NCI-H82 treated with DMSO at 0.1 percent for 48 hours (cell line): Measurements from ENCODE around the gene LRIT2.

Experiments used
- DNase-seq: peaks from one replicate; lab custom pipeline; 2025; ENCODE audit not compliant: unreplicated experiment; lab: John Stamatoyannopoulos, UW

LRIT2 gene, protein sequence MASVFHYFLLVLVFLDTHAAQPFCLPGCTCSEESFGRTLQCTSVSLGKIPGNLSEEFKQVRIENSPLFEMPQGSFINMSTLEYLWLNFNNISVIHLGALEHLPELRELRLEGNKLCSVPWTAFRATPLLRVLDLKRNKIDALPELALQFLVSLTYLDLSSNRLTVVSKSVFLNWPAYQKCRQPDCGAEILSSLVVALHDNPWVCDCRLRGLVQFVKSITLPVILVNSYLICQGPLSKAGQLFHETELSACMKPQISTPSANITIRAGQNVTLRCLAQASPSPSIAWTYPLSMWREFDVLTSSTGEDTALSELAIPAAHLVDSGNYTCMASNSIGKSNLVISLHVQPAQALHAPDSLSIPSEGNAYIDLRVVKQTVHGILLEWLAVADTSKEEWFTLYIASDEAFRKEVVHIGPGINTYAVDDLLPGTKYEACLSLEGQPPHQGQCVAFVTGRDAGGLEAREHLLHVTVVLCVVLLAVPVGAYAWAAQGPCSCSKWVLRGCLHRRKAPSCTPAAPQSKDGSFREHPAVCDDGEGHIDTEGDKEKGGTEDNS

DNA sequence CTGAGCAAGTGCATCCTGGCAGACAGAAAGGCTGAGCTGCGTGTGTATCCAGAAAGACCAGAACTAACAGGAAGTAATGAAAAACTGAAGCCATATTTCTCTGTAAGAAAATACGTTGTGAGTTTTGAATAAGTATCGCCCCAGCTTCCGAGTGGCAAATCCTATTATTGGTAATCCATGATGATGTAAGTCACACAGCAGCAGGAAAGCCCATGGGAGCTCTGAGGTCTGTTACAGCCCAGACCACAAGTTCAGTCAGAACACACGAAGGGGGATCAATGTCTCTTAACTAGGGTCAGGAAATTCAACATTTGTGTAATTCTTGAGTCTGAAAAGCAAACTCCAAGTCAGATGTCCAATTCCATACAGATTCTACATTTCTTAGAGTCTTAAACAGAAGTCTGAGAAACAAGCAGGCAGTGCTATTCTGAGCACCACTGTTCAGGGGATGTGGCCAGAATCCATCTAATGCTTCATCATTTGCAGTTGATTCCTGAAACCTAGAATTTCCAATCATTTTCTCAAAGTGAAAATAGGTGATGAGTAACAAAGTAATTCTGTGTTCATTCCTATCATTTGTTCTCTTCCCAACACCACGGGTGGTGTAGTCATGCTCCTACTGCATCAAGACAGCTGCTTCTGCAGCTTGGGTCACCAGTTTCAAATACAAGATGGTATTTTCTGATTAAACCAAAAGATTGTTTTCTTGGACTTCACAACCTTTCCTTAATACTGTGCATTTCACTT lies at the start of gene LRIT2:
Gene LRIT2, minus strand, starts transcription at position 118 of the 747 bp plus-strand sequence. Its CDS starts 24 bp downstream, at position 94.
- DNase-seq: peak; percentile 67

DNA sequence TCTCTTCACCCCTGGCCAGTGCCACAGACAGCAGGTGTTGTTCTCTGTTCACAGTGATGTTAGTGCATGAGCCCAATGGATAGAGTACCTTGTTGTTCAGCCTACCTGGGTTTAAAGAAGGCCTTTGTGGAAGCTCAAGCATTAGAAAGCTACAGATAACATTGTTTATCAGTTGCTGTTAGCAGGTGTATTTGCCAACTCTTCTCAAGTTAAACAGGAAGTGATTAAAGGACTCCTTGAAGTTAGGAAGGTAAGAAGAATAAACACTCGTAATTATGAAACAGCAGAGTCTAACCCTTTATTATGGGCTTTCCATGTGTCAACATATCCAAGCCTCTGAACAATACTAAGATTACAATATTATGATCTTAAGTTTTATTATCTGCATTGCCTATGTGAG lies 45.4 kb upstream of the LRIT2 start:
- no peak for DNase-seq

DNA sequence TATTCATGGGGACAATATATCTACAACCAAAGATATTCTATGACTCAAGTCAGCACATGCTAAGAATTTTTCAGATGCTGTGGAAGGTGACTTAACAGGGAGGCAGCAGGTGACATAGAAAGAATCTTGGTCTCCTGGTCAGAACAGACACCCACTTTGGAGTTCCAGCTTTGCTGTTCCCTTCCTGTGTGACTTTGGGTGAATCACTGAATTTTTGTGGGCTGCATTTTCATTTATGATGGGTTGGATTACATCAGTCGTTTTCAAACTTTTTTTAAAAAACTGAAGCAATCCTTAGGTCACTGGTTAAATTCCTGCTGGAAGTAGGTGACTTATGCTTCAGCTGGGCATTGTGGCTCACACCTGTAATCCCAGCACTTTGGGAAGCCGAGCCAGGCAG lies 44.4 kb upstream of the LRIT2 start:
- no peak for DNase-seq

DNA sequence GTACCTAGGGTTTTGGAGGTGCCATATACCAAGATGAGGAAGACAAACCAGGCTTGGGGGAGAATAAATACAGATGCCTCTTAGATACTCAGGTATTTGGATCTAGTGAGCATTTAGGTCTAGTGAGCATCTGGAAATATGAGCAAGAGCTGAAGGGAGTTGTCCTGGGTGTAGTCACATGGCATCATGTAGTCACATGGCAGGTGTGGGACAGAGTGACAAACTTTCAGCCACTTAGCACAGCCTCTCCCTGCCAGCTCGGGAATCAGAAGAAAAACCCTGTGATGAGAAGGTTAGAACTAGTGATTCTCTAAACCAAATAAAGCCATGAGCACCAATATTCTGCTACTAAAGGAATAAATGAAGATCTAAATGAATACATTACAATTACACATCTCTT lies 43.8 kb upstream of the LRIT2 start:
- no peak for DNase-seq

DNA sequence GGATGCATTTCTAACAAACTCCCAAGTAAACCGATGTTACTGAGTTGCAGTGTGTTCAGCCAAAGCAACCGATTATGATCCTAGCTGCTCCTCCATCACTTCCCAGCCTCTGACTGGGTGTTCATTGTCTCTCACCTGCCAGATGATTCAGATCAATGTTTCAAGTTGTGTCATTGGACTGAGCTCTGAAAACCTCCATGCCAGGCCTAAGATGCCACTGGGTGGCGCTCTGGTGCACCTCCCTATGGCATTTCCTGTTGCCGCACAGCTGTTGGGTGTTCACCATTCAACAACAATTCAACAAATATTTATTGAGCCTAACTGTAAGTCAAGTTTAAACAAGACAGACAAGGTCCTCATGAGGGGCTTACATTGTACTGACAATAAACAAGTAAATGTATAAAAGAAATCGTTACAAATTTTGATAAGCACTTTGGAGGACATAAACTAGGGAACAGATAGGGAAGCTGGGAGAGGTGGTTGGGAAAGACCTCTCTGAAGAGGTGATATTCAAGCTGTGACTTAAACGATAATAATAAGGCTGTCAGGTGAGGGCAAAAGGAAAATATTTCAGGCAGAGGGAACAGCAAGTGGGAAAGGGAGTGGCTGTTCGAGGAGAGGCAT lies 42.3 kb upstream of the LRIT2 start:
- no peak for DNase-seq

DNA sequence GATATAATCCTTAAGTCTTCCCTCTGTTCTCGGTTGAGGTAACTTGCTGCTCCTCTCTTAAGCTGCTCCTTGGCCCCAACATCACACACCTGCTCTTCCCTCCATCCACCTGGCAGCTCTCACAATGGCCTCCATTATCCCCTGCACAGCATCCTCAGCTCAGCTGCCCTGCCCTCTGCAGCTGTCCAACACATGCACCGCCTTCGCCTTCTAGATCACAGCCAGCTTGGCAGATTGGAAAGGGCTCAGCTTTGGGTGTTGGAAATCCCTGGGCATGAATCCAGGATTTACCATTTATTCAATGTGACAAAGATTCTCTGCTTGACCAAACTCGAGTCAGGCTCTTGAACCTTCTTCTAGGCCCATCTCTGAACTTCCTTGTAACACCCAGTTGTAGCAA lies 40.1 kb upstream of the LRIT2 start:
- DNase-seq: no peak

DNA sequence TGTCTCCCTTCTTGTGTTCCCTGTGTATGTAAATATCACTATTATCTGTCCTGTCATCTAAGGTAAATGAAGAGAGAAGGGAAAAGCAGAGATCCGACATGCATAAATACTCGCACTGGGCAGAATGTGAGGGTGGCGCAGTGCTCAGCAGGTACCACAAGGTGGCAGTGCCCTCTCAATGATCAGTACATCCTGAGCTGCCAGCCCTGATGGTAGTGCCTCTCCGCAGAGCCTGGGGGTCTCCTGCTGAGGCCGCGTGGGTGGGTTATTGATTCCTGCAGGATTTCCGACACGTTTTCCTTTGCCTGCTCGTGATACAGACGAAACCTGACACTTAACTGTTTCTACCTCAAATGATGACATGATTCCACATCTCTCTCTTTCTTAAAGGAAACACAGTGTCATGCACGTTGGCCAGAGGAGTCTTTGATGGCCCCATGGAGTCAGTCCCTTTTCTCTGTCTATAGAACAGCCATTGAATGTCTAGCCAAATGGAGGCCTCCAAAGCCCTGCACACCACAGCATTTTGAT lies 39.3 kb upstream of the LRIT2 start:
- DNase-seq: peak; percentile 17

DNA sequence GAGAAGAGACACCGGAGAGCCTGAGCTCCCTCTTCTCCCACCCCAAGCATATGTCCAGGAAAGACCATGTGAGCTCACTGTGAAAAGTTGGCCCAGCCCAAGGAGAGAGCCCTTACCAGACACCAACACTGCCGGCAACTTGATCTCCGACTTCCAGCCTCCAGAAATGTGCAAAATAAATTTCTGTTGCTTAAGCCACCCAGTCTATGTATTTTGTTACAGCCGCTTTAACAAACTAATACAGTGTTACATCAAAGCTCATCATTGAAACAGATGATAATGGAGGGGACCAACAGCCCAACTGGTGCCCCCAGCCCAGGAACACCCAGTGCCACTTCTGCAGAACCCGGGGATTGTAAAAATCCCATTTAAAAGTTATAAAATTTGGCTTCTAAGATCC lies 38.4 kb upstream of the LRIT2 start:
- DNase-seq: no peak

DNA sequence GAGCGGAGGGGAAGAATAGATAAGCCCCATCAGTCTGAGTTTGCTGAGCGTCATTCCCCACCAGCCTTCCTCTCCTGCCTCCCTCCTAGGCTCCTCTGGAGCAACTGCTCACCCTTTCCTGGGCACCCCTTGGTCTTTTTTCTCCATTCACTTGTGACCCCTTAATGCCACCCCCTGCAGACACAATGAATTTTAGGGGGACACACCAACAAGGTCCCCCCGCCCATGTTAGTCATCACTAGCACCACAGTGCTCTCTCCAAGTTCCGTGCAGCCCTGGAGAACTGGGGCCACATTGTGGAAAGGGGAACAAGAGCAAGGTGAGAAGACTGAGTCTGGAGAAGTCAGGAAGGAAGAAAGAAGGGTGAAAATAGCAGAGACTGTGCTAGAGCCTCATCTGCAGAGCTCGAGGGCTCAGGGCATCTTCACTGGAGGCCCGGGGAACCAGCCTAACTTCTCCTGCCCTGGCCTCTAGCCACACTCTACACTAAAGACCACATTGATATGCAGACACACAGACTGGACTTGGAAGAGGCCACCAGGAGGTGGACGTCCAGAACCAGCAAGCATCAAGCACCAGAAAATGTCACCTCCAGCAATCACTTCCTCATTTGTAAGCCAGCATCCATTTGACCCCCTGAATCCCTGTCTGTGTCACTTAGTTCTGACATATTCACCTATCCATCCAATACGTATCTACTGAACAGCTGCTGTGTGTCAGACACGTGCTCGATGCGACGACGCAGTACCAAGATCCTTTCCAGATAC lies 37.0 kb upstream of the LRIT2 start:
- DNase-seq: no peak

DNA sequence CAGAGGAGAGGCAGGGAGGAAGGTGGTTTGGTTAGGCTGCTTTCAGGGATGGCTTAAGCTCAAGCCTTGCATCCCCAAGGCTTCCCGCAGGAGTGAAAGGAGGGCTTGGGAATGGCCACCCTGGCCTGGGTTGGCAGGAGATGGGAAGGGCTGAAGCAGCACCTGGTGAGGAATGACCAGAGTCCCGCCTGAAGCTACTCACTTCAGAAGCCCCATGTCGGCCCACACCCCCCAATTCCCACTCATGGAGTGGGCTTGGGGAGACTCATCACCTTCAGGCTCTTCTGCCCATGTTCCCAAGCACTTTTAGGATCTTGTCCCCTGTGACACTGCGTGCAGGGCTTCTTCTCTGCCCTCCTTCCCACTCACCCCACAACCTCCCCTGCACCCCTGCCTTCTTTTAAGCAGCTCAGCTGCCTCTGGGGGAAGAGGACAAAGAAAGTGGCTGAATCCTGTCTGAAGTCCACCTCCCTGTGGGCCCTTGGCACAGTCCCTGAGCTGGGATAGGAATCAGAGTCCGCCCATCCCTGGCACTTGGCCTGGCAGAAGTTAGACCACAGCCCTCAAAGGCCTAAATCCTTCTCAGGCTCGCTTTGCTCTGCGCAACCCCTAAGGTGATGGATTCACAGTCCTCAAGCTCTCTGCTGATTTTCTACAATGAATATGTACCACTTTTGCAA lies 36.0 kb upstream of the LRIT2 start:
- DNase-seq: no peak

DNA sequence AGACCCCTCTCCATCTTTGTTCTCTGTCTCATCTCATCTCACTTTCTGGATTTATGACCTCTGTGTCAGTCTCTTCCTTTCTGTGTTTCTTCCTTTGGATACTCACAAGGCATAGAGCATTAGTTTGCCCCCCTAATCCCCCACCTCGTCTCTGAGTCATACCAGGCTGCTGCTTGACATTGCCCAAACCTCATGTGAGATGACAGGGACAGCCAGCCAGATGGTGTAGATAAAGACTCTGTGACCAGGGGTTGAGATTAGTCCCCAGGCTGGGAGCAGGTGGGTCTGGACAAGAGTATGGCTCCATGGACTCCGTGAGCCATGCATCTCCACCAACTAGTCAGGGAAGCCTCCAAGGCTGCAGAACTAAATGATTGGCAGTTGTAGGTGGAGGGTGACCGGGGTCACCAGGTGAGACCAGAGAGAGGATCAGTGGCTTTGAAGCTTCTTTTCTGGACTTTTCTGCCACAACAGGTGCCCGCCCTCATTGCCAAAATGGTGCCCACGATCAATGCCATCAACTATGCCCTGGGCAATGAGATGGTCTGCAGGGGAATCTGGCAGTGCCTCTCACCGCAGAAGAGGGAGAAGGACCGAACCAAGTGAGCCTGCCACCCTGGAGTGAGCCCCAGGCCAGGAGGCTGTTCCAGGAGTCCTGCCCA lies 32.8 kb upstream of the LRIT2 start:
- DNase-seq: no peak

DNA sequence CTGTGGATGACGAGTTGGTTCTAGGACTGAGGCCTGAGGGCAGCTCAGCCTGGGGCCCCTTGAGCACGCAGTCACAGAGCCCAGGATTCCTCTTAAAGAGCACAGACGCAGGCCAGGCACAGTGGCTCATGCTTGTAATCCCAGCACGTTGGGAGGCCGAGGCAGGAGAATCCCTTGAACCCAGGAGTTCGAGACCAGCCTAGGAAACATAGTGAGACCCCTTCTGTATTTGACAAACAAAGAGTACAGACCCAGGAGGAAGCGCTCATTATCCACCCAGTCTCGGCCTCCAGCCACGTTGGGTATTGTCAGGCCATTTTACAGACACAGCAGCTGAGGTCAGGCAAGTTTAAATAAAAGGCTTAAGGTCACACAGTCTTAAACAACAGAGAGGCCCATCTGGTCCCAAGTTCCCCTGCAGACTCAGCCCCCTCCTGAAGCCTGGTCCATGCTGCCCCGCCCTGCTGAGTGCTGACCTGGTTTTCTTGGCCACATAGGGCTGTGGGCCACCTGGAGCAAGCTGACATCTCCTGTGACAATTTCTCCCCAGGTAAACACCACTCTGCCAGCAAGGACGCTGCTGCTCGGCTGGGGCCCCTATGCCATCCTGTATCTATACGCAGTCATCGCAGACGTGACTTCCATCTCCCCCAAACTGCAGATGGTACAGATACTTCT lies 32.1 kb upstream of the LRIT2 start:
- DNase-seq: no peak

DNA sequence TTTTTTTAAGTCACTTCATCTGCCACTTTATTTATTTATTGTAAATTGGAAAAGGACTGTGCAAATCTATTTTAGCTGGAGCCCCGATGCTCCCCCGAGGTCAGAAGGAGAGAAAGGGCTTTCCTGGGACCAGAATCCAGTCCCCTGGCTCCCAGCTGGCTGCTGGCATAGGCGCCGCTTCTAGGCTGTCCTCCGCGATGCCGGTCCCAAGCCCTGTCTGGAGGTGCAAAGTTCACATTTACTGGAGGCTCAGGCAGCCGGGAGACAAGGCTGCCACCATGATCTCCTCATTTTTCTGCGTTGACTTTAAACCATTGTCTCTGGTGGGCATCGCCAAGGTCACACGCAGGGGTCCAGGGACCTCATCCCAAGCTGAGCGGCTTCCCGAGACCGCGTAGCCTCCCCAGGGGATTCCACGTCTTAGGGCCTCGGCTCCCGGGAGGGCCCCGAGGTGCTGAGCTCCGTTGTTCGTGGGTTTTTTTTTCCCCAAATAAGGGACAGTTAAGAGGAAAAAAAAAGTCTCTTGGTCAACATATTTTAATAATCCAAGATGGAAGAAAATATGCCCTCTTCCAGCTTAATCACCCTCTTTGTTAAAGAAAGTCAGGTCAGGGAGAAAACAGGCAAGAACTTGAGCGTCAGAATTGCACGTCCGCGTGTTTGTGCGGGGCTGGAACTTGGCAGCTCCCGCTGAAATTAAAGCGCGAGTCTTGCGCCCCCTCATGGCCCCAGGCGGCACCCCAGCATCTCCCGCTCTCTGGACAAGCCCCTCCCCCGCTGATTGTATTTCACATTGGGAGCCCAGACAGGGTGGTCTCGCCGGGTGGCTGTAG lies 31.4 kb upstream of the LRIT2 start:
- DNase-seq: no peak

DNA sequence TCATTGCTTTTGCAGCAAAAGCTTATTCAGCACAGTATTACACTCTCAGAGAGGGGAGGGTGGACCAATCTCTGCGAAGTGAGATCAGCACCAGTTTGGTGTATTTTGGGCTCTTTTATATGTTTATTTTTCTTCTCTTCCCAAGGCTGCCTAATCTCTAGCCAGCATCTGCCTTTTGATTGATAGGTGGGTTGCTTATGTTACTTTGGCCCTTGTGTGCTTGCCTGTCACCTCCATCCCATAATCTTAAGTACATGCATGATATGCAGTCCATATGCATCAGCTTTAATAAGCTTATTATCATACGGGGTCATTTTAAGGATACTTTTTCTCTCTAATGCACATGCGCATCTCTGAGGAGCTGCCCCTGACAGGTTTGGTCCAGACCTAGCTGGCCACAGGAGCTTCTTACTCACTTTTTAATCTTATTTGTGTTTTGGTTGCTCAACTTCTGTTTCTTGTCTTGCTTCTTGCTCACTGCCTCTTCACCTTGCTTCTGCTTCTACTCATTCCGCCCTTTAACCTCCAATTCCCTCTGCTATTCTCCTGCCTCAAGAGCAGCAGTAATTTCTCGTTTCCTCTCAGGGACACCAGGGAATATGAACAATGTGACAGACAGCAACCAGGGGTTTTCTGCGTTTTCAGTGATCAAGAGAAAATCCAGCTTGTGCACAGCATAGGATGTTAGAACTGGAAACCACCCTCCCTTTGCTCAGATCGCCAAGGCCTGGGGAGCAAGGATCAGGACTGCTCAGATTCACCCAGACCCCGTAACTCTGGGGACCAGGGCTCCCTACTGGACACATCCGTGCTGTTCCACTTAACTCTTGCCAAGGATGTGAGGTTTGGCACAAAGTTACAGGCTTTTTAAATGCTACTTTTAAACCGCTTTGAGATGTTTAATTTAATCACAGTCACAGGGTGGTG lies 29.5 kb upstream of the LRIT2 start:
- no peak for DNase-seq

DNA sequence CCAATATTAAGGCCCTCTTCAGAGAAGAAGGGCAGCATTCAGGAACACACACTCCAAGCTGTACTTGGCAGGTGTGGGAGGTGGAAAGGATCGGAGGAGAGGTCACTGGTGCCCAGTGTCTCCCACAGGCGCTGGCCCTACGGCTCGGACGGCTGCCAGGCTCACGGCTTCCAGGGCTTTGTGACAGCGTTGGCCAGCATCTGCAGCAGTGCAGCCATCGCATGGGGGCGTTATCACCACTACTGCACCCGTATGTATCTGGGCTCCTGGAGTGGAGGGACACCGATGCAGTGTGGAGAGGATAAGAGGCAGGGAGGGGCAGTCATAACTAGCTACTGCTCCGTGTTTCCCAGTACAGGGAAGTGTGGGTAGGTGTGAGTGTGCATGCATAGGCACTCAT lies 23.4 kb upstream of the LRIT2 start:
- DNase-seq: no peak

DNA sequence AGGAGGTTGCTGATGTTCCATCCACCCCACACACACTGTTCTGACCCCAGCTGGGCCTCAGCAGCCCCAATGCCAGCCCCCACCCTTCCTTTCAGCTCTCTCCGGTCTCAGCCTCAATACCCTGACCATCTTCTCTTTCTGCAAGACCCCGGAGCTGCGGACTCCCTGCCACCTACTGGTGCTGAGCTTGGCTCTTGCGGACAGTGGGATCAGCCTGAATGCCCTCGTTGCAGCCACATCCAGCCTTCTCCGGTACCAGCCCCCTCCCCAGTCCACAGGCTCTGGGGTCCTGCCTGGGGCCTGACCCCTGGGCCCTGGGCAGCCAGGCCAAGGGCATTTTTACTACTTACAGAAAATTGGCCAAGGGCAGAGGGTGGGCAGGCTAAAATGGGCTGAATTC lies 22.2 kb upstream of the LRIT2 start:
- no peak for DNase-seq

DNA sequence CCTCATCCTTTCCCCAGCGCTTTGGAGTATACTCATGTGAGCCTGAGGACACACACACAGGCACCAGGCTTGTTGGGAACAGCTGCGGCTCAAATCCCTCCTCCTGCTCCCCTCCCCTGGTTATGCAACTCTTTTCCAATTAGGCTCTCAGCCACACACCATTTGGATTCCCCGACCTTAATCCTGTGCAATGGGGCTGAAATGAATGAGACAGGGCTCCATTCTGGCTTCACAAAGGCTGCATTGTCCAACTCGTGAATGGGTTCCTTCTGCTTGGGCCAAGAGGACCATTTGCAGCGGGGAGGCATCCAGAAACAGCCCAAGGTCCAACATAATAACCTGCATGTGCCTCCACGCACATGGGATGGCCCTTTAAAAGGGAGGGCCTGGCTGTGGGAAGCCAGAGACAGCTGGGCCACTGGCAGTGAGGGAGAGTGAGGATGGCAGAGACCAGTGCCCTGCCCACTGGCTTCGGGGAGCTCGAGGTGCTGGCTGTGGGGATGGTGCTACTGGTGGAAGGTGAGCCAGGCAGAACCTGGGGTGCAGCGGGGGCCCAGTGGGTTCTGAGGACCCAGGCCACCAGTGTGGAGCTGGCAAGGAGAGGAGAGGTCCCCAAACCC lies 19.4 kb upstream of the LRIT2 start, which contains the start of gene RGR:
Gene RGR, plus strand, starts transcription at position 403 of the 620 bp plus-strand sequence. Its CDS starts 38 bp downstream, at position 441.
- DNase-seq: peak; percentile 84
